GM21529 (cell line): ENCODE data around the gene ANTKMT.
"Not testable (repeated sequence)": the region's sequence is repeated elsewhere in the genome, so short reads cannot be mapped to it uniquely, and the experiment has no call there.

Source experiments
- ATAC-seq: cut with Tn5 transposase; IDR thresholded peaks from one replicate; pipeline ENCODE4 v1.9.1; 2021; ENCODE audit not compliant: unreplicated experiment

The ANTKMT gene

DNA sequence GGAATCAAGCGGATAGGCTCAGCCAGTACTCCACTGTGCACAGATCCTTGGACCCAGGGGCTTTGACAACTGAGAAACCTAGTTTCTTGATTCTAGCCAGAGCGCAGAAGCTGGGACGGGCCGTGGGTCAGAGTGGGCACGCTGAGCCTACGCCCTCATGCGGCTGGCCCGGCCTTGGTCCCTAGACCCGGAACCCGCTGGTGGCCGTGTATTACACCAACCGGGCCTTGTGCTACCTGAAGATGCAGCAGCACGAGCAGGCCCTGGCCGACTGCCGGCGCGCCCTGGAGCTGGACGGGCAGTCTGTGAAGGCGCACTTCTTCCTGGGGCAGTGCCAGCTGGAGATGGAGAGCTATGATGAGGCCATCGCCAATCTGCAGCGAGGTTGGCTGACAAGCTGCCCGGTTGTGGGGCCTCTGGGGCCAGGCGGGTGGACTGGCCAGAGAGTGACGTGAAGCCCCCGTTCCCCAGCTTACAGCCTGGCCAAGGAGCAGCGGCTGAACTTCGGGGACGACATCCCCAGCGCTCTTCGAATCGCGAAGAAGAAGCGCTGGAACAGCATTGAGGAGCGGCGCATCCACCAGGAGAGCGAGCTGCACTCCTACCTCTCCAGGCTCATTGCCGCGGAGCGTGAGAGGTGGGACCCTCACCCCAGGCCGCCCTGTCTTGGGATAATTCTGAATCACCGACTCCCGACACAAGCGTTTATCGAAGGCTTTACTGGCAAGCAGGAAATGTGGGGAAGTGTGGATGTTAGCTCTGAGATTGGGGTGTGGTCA lies 39.8 kb upstream of the ANTKMT start:
- ATAC-seq, result no peak

GRCh38 chr16:681746-682427 lies 39.1 kb upstream of the ANTKMT start:
- ATAC-seq, result no peak

DNA sequence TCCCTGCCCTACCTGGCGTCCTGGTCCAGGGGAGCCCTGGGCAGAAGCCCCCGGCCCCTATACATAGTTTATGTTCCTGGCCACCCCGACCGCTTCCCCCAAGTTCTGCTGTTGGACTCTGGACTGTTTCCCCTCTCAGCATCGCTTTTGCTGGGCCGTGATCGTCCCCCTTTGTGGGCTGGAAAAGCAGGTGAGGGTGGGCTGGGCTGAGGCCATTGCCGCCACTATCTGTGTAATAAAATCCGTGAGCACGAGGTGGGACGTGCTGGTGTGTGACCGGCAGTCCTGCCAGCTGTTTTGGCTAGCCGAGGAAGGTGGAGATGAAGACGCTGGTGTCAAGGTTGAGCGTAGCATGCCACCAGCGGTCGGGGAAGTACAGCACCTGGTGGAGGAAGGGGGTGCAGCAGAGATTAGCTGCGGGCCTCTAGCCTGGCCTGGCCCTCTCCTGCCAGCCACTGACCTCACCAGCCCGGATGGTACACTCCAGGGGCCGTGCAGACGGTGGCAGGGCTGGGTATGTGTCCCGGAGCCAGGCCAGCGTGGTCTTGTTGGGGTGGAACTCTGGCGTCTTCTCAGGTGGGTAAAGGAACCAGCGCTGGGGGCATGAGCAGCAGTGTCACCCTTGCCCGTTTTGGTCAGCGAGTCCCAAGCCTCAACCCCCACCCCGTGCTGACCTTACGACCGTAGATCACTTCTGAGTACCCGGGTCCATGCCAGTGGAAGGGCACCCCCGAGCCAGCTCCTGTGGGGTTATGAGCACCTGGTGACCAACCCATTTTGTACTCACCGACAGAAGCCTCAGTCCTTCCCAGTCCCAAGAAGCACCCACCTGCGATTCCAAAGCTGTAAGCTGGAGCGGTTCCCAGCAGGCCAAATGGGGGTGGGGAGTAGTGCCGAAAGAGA lies 38.2 kb upstream of the ANTKMT start:
- no peak for ATAC-seq

DNA sequence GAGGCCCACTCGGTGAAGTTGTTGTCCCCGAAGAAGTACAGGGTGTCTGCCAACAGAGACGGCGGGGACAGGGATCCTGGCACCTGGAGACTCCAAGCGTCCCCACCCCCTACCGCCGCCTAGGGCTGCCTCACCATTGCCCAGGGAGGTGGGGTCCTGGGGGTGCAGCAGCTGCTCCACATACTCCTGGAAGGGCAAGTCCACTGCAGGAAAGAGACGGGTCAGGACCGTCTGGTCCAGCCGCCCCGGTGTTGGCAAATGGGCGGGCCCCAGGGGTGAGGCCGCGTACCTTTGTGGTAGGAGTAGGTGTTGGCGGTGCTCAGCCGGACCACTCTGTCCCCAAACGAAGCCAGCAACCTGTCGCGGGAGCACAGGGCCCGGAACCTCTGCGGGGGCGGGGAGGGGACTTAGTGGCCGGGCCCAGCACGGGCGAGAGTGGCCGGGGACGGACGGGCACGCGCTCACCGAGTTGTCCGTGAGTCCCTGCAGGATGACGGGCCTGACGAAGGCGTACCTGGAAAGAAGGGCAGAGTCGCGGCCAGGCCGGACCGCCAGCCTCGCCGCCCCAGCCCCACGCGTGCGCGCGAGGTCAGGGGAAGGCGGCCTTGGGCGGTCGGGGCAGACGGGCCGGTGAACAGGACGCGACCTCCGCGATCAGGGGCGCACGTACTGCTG lies 37.4 kb upstream of the ANTKMT start:
- no peak for ATAC-seq

DNA sequence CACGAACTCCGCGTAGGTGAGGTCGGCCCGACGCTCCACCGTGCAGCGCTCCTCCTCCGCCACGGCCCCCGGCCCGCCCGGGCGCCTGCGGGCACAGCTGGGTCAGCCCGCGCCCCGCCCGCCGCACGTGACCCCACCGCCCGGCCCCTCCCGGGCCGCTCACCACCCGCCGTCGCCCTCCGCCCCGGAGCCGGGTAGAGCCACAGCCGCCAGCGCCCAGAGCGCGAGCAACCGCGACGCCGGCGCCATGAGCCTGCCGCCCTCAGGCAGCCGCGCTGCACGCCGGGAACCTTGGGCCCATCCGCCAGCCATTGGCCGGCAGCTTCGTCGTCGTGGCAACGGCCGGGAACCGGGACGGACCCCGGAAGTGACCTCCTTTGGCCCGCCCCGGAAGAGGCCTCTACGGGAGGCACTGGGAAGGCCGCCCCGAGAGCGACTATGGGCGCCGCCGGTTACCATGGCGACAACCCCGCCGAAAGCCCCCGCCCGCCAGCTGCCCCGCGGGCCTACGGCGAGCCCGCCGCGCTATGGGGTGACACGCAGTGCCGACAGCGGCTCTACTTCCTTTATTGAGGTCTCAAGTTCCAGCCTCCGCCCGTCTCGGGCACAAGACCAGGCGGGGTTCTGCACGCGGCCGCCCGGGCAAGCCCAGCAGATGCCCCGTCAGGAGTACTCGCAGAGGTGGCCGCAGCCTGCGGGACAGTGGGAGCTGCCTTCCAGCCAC lies 36.7 kb upstream of the ANTKMT start, which contains the start of gene JMJD8:
Gene JMJD8 (minus strand): TSS at position 264 of the 724 bp plus-strand sequence. CDS start 15 bp downstream, at position 249.
- peak; percentile 63 for ATAC-seq

- no peak for ATAC-seq
Measured at GRCh38 chr16:684961-685696, 35.8 kb upstream of the ANTKMT start.

DNA sequence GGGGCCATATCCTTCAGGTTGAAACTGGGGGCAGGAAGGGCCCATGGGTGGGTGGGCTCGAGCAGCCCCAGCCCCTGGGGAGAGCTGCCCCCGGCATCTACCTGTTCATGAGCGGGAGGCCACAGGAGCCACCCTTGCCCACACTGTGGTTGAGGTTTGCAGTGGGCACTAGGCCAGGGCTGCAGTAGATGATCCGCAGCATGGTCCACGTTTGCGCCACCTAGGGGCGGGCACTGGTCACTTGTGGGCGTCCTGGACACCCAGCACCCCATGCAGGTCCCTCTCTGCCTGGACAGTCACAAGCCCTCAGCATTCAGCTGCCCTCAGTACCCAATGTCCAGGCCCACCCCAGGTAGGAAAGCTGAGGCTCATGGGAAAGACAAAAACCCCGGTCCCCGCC lies 35.0 kb upstream of the ANTKMT start:
- no peak for ATAC-seq

DNA sequence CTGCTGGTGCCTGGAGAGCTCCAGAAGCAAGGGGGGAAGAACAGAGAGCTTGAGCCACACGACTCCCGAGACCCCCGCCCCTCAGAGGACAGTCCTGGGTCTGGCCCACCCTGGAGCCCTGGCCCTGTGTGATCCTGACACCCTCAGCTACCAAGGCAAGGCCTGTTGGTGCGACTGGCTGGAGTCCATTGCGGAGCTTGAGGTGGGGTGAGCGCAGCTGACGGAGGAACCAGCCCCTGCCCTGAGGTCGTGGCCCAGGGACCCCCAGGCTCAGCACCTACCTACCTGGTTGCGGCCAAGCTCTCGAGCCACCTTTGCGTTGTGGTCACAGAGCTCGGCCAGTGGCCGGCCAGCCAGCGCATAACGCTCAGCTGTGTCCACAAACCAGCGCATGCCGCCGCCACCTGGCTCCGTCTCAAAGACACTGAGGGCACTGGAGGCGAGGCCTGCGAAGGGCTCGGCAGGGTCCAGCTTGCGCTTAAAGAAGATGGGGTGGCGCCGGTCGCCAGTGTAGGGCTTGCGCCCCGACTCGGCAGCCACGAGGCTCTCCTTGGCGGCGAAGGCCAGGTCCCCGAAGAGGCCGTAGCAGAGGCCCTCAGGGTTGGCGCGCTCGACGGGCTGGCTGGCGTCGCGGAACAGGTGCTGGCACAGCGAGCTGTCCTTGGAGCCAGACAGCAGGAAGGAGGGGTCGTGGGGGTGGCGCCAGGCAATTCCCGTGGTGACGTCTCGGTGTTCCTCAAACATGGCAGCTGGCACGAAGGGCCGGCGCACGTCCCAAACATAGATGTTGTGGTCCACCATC lies 34.3 kb upstream of the ANTKMT start:
- ATAC-seq, result no peak

GRCh38 chr16:687499-687898 lies 33.4 kb upstream of the ANTKMT start:
- ATAC-seq, result no peak

DNA sequence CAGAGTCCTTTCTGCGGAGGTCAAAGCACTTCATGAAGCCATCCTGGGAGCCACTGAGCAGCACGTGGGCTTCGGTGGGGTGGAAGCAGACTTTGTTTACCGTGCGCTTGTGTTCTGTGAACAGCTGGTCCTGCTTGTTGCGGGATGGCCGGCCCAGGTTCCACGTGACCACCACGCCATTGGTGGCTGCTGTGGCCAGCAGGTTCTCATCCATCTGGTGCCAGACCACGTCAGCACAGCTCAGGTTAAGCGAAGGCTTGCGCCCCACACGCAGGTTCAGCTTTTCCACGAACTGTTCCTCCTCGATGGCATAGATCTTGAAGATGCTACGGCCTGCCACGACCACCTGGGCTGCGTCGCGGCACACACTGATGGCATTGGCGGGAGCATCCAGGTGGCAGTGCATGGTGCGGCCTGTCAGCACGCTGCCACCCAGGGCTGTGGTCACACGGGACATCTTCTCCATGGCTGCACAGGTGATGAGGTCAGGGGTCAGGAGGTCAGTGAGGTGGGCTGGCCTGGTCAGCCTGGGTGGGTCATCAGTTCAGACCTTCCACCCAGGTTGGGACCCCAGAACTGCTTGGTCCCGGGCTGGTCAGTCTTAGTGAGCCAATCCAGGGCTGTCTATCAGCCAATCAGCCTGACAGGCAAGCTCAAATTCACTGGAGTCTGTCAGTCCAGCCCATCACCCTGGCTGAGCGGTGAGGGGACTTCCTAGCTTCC lies 31.6 kb upstream of the ANTKMT start:
- no peak for ATAC-seq

DNA sequence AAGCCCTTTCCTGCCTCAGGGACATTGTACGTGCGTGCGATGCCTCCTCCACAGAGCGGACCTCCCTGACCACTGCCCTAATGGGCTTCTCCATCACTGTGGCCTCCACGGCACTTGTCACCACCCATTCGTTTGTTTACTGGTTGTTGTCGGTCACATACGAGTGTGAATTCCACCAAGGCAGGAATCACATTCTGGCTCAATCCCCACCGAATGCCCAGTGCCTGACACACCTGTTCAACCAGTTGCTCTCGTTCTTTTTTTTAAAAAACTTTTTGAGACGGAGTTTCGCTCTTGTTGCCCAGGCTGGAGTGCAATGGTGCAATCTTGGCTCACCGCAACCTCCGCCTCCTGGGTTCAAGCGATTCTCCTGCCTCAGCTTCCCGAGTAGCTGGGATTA lies 29.7 kb upstream of the ANTKMT start:
- ATAC-seq, result not testable (repeated sequence)

- no peak for ATAC-seq
Measured at GRCh38 chr16:692356-693108, 28.4 kb upstream of the ANTKMT start.

- no peak for ATAC-seq
Measured at GRCh38 chr16:693364-693763, 27.6 kb upstream of the ANTKMT start.

DNA sequence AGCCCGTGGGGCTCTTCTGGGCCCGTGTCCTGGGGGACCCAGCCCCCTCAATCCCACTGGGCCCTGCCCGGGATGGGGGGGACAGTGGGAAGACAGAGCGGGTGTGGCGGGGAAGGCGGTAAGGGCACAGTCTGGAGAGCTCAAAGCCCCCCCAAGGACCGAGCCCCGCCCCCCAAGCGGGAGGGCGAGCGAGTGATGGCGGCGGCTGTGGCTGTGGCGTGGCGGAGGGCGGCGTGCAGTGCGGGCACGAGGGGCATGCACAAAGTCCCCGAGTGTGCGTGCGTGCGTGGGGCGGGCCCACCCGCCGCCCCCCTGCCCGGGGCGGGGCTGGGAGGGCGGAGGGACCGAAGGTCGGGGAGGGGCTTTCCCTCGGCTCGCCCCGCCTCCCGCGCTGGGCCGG lies 27.2 kb upstream of the ANTKMT start:
- no peak for ATAC-seq

- no peak for ATAC-seq
Measured at GRCh38 chr16:694187-694862, 26.6 kb upstream of the ANTKMT start.

GRCh38 chr16:694863-695354 lies 26.0 kb upstream of the ANTKMT start:
- ATAC-seq, result no peak
